Epidermal melanocyte (primary cell): ENCODE measurements around the gene POLA2.
"Not testable (repeated sequence)": the region's sequence is repeated elsewhere in the genome, so short reads cannot be mapped to it uniquely, and the experiment has no call there.

Source experiments
- DNase-seq: peaks from one replicate; pipeline ENCODE4 v3.0.0; 2011; ENCODE audit warnings: low spot score; ENCODE audit not compliant: insufficient read length

The POLA2 gene

GRCh38 chr11:65329944-65330403 lies 68.2 kb downstream of the POLA2 start:
- peak; percentile 62 for DNase-seq

- DNase-seq: no peak
Measured at GRCh38 chr11:65330544-65330943, 68.8 kb downstream of the POLA2 start.

- not testable (repeated sequence) for DNase-seq
Measured at GRCh38 chr11:65332591-65332990, 70.8 kb downstream of the POLA2 start.

- DNase-seq: no peak
Measured at GRCh38 chr11:65334696-65335295, 73.0 kb downstream of the POLA2 start.

- DNase-seq: no peak
Measured at GRCh38 chr11:65338676-65339075, 76.9 kb downstream of the POLA2 start.

GRCh38 chr11:65340226-65340625 lies 78.5 kb downstream of the POLA2 start:
- no peak for DNase-seq

GRCh38 chr11:65341856-65342255 lies 80.1 kb downstream of the POLA2 start:
- DNase-seq: no peak
